LNCAP (cell line): ENCODE measurements around the gene STARD8.
A peak's percentile ranks its signal among the peaks of the same experiment; 100 is the strongest.

Experiments used
- CTCF ChIP-seq: fragments of 450-650 bp; IDR thresholded peaks from 2 replicates; pipeline ENCODE4 v1.5.1; 2017; ENCODE audit warnings: mild to moderate bottlenecking

STARD8 gene, protein sequence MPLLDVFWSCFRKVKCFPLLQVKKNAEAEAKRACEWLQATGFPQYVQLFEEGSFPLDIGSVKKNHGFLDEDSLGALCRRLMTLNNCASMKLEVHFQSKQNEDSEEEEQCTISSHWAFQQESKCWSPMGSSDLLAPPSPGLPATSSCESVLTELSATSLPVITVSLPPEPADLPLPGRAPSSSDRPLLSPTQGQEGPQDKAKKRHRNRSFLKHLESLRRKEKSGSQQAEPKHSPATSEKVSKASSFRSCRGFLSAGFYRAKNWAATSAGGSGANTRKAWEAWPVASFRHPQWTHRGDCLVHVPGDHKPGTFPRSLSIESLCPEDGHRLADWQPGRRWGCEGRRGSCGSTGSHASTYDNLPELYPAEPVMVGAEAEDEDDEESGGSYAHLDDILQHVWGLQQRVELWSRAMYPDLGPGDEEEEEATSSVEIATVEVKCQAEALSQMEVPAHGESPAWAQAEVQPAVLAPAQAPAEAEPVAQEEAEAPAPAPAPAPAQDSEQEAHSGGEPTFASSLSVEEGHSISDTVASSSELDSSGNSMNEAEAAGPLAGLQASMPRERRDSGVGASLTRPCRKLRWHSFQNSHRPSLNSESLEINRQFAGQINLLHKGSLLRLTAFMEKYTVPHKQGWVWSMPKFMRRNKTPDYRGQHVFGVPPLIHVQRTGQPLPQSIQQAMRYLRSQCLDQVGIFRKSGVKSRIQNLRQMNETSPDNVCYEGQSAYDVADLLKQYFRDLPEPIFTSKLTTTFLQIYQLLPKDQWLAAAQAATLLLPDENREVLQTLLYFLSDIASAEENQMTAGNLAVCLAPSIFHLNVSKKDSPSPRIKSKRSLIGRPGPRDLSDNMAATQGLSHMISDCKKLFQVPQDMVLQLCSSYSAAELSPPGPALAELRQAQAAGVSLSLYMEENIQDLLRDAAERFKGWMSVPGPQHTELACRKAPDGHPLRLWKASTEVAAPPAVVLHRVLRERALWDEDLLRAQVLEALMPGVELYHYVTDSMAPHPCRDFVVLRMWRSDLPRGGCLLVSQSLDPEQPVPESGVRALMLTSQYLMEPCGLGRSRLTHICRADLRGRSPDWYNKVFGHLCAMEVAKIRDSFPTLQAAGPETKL

DNA sequence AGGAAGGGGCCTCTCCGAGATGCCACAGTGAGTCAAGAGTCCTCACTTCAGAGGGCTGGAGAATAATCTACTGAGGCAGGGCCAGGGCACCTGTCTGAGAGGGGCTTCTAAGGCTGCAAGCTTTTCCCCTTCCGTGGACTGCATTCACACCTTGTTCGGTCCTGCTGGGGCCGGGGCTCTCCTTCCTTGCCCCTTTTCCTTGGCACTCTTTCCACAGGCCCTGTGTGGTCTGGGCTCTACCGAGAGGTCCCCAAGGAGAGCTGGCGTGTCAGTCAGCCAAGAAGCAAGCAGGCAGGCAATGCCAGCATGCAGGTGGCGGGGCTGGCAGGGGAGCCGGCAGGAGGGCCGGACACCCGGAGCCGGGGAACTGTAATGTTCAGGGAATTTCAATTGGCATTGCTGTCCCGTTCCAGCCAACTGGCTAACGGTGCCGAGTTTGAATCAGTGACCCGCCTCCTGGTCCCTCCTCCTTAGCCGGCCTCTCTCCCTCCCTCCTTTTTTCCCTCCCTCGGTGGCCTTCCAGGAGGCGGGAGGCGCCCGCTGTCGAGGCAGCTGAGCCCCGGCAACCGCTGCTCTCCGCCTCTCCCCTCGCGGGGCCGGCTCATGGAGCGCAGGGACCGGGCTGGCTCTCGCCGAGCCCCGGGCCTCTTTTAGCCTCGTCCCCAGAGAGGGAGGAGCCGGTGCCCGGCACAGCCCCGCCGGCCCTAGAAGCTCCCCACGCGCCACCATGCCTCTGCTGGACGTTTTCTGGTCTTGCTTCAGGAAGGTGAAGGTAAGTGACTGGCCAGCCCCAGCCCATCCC, at the start of gene STARD8:
Gene STARD8, plus strand, starts transcription at position 511 of the 802 bp plus-strand sequence. Its CDS starts 217 bp downstream, at position 728.
- no peak for TF ChIP-seq CTCF

GRCh38 chrX:68598841-68599240, 48.6 kb upstream of the STARD8 start:
- no peak for TF ChIP-seq CTCF

- peak; percentile 59 for TF ChIP-seq CTCF
Observed at GRCh38 chrX:68599256-68600152, 48.0 kb upstream of the STARD8 start.

DNA sequence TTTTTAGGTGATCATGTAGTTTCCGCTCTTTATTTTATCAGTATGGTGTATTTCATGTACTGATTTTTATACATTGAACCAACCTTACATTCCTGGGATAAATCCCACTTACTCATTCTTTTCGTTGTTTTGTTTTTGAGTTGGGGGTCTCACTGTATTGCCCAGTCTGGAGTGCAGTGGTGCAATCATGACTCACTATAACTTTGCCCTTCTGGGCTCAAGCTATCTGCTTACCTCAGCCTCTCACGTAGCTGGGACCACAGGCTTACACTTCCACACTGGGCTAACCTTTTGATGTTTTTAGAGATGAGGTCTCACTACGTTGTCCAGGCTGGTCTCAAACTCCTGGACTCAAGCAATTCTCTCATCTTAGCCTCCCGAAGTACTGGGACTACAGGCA, 19.5 kb upstream of the STARD8 start:
- TF ChIP-seq CTCF = no peak

DNA sequence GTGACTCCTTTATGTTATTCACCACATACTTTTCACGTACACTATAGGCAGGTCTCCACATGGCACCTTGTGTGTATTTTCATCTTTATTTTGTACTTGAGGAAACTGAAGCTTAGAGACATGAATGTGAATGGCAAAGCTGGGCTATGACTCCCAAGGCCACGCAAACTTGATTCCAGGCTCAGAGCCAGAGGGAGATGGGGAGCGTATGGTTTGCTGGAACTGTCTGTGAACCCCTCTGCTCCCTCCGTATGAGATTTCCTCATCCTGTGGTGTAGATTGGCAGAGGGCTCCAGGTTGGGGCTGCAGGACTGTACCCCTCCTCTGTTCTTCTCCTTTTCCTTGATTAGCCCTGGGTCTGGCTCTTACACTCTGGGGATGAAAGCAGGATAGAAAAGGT, 16.1 kb upstream of the STARD8 start:
- no peak for TF ChIP-seq CTCF

DNA sequence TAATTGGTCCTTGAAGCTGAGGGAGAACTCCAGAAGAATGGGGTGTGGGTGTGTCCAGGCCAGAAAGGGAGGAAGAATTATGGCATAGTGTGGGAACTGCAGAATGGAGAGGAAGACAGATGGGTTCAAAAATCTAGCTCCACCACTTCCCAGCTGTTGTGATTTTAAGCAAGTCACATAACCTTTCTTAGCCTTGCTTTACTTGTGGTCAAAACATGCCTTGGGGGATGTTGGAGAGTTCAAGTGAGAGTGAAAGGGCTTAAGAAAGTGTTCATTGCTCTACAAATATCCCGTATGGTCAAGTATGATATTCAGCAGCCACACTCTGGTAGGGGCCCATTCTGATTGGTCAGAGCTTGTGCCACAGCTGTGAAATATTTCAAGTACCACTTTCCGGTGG, 15.0 kb upstream of the STARD8 start:
- no peak for TF ChIP-seq CTCF
